Left lobe of liver (tissue), 2 donors: ENCODE data around the gene RNU1-4. TPM values are rescaled to one million over a fixed set of nuclear protein-coding genes. Genes with fewer than 3 reads are reported as not detected.
A peak's percentile ranks its signal among the peaks of the same experiment; 100 is the strongest.
"Not testable (repeated sequence)": the region's sequence is repeated elsewhere in the genome, so short reads cannot be mapped to it uniquely, and the experiment has no call there.

Experiments used
- ATAC-seq: fragments of 200-7000 bp; cut with Tn5 transposase; one replicate; pipeline ENCODE4 v1.9.1; 2020; ENCODE audit warnings: mild to moderate bottlenecking, moderate library complexity
- DNase-seq: peaks from one replicate; pipeline ENCODE4 v3.0.0-alpha.2; 2020; ENCODE audit warnings: low spot score
- total RNA-seq: library from RNA; stranded (reverse); gene quantifications from one replicate; pipeline ENCODE4 v1.2.1, GENCODE V29; 2021
- donor health status: DM: no; HTN: no; CAD: no; lungs with moderate emphysema.
- donor health status: DM: no; HTN: yes; CAD: no.

The RNU1-4 gene
- total RNA-seq, result 1,159 TPM

GRCh38 chr1:16740047-16740964 lies at the start of gene RNU1-4:
Gene RNU1-4 (plus strand): TSS chr1:16740516.
- ATAC-seq, result peak; percentile 99
- not testable (repeated sequence) for DNase-seq

GRCh38 chr1:16690971-16691682 lies 49.2 kb upstream of the RNU1-4 start:
- not testable (repeated sequence) for DNase-seq, ATAC-seq

GRCh38 chr1:16692283-16692682 lies 48.0 kb upstream of the RNU1-4 start:
- ATAC-seq, DNase-seq: not testable (repeated sequence)

- not testable (repeated sequence) for DNase-seq, ATAC-seq
These were observed 47.4 kb upstream of the RNU1-4 start for GRCh38 chr1:16692717-16693448.

GRCh38 chr1:16693449-16694307 lies 46.6 kb upstream of the RNU1-4 start:
- not testable (repeated sequence) for ATAC-seq, DNase-seq

GRCh38 chr1:16694308-16694702 lies 46.0 kb upstream of the RNU1-4 start:
- not testable (repeated sequence) for ATAC-seq, DNase-seq

GRCh38 chr1:16696507-16697150 lies 43.7 kb upstream of the RNU1-4 start:
- ATAC-seq (peak; percentile 78), DNase-seq (peak; percentile 92)

GRCh38 chr1:16697152-16697551 lies 43.2 kb upstream of the RNU1-4 start:
- DNase-seq, result peak; percentile 96
- ATAC-seq, result peak; percentile 84

GRCh38 chr1:16699440-16699839 lies 40.9 kb upstream of the RNU1-4 start:
- not testable (repeated sequence) for DNase-seq, ATAC-seq

GRCh38 chr1:16700138-16700895 lies 40.0 kb upstream of the RNU1-4 start:
- DNase-seq (peak; percentile 68), ATAC-seq (peak; percentile 25)

- ATAC-seq, result not testable (repeated sequence)
These were observed 39.1 kb upstream of the RNU1-4 start for GRCh38 chr1:16701189-16701588.

GRCh38 chr1:16702280-16702679 lies 38.0 kb upstream of the RNU1-4 start:
- ATAC-seq, result peak; percentile 65
- DNase-seq, result peak; percentile 84

More at GRCh38 chr1:16701189-16701588, 39.1 kb upstream of the RNU1-4 start:
- not testable (repeated sequence) for DNase-seq

GRCh38 chr1:16703141-16703540 lies 37.2 kb upstream of the RNU1-4 start:
- ATAC-seq, result peak; percentile 69

GRCh38 chr1:16703602-16704001 lies 36.7 kb upstream of the RNU1-4 start:
- peak; percentile 18 for ATAC-seq
- DNase-seq, result not testable (repeated sequence)

More at GRCh38 chr1:16703141-16703540, 37.2 kb upstream of the RNU1-4 start:
- DNase-seq, result not testable (repeated sequence)

- ATAC-seq, DNase-seq: not testable (repeated sequence)
These were observed 36.2 kb upstream of the RNU1-4 start for GRCh38 chr1:16704076-16704475.

GRCh38 chr1:16704502-16705100 lies 35.7 kb upstream of the RNU1-4 start:
- peak; percentile 38 for DNase-seq
- ATAC-seq, result not testable (repeated sequence)

- DNase-seq, result peak; percentile 35
- ATAC-seq, result not testable (repeated sequence)
These were observed 34.0 kb upstream of the RNU1-4 start for GRCh38 chr1:16706302-16706701.
